Lung (tissue), 12 donors: Measurements from ENCODE around the gene MEA1. TPM values are rescaled to one million over a fixed set of nuclear protein-coding genes. Genes with fewer than 3 reads are reported as not detected.

Experiments
- ATAC-seq: fragments of 200-7000 bp; cut with Tn5 transposase; one replicate; pipeline ENCODE4 v1.9.1; 2020; ENCODE audit warnings: moderate number of reproducible peaks; ENCODE audit not compliant: insufficient read depth, low FRiP score
- DNase-seq, 3 donors: peaks; one replicate each; pipeline ENCODE4 v3.0.0-alpha.2; 2013 to 2017
- H3K27ac ChIP-seq, 2 donors: one replicate each; pipeline ENCODE4 v1.5.1; 2013; ENCODE audit warnings: mild to moderate bottlenecking in 2 of 2, moderate library complexity in 2 of 2, control low read depth in 1 of 2, inconsistent platforms in 1 of 2, low read depth in 1 of 2, low read length in 1 of 2
- H3K27me3 ChIP-seq, 3 donors: one replicate each; pipeline ENCODE4 v1.5.1; 2013; ENCODE audit warnings: low read length in 2 of 3; ENCODE audit not compliant: control insufficient read depth in 3 of 3, insufficient read depth in 3 of 3
- H3K36me3 ChIP-seq, 4 donors: one replicate each; pipeline ENCODE4 v1.5.1; 2013; ENCODE audit warnings: low read length in 4 of 4, mild to moderate bottlenecking in 1 of 4, moderate library complexity in 1 of 4; ENCODE audit not compliant: control insufficient read depth in 4 of 4, insufficient read depth in 4 of 4
- H3K4me1 ChIP-seq, 5 donors: one replicate each; pipeline ENCODE4 v1.5.1; 2013; ENCODE audit warnings: low read length in 5 of 5, mild to moderate bottlenecking in 2 of 5, moderate library complexity in 1 of 5; ENCODE audit not compliant: control insufficient read depth in 5 of 5, insufficient read depth in 5 of 5
- H3K4me3 ChIP-seq: one replicate; pipeline ENCODE4 v1.5.1; 2013; ENCODE audit warnings: mild to moderate bottlenecking, control low read depth, moderate library complexity
- H3K9ac ChIP-seq, 2 donors: one replicate each; pipeline ENCODE4 v1.5.1; 2013; ENCODE audit warnings: low read length in 2 of 2, control low read depth in 1 of 2; ENCODE audit not compliant: insufficient read depth in 1 of 2
- H3K9me3 ChIP-seq, 4 donors: one replicate each; pipeline ENCODE4 v1.5.1; 2013; ENCODE audit warnings: low read length in 3 of 4, mild to moderate bottlenecking in 1 of 4, moderate library complexity in 1 of 4; ENCODE audit not compliant: control insufficient read depth in 4 of 4, insufficient read depth in 3 of 4
- CTCF ChIP-seq: IDR thresholded peaks from 2 replicates; pipeline ENCODE4 v1.5.1; 2012; ENCODE audit warnings: mild to moderate bottlenecking; ENCODE audit errors: control extremely low read depth, extremely low read depth
- WGBS, 2 donors: extraction: QIAGEN DNeasy Blood & Tissue Kit; methylation state at CpG; one replicate each; pipeline ENCODE4 v1.1.7; 2013; 5-methylcytosine and 5-hydroxymethylcytosine counted together
- polyA plus RNA-seq, 2 donors: library from polyadenylated mRNA; stranded (reverse); fragments of 200-250 nt; gene quantifications; one replicate each; pipeline ENCODE4 v1.2.1, GENCODE V29; 2013
- total RNA-seq, 2 donors: library from RNA; depleted of rRNA in 1 of 2; stranded (reverse); fragments of >200 nt in 1 of 2; gene quantifications; one replicate each; pipeline ENCODE4 v1.2.1, GENCODE V29; 2014 to 2021
- donor health status: control.
- donor health status: control.
- donor health status: Bipolar disorder and iron deficiency.
- donor health status: healthy.
- donor health status: DM: yes; HTN: yes; CAD: no.

MEA1 gene
- total and polyA plus RNA-seq, 4 donors: 32.5 to 113 (median 55.2) TPM

- H3K9ac ChIP-seq: no peak overlapping the region
- TF ChIP-seq CTCF: no peak
- DNase-seq (no peak), ATAC-seq (no peak)
- H3K9me3 ChIP-seq: no peaks in the 10 kb centered on the region
- no peaks in the 10 kb centered on the region for H3K27me3 ChIP-seq
- no peaks in the 10 kb centered on the region for H3K36me3 ChIP-seq
- WGBS, 2 donors: 75 to 90% methylated on average over 5 of the region's 5 CpGs
- no peak overlapping the region for H3K27ac ChIP-seq
- peaks cover 9 to 39% (median 24%) of the 10 kb centered on the region in 5 donors for H3K4me1 ChIP-seq
- no peak overlapping the region for H3K4me3 ChIP-seq
Observed at GRCh38 chr6:42981836-42982235, 31.9 kb downstream of the MEA1 start.

- Histone ChIP-seq H3K27me3 (no peaks in the 10 kb centered on the region), H3K27ac (peak overlapping the region; percentile 85 to 95), H3K36me3 (peaks cover 0 to 2% (median 0%) of the 10 kb centered on the region in 4 donors), H3K9ac (peak overlapping the region; percentile 56 to 79), H3K4me3 (peak overlapping the region; percentile 92), H3K4me1 (peaks cover 6 to 24% (median 12%) of the 10 kb centered on the region in 5 donors), H3K9me3 (no peaks in the 10 kb centered on the region)
- 37 to 41% methylated on average over 9 of the region's 9 CpGs for WGBS, 2 donors
- no peak for ATAC-seq
- TF ChIP-seq CTCF: no peak
- peak in 1 of 3 donors; percentile 17 for DNase-seq
Observed at GRCh38 chr6:42979523-42980177, 34.1 kb downstream of the MEA1 start.

GRCh38 chr6:42978839-42979522 lies 34.8 kb downstream of the MEA1 start, which contains the start of gene PEX6:
PEX6 (minus strand) TSS chr6:42979181; CDS start chr6:42979150, 31 bp downstream.
- Histone ChIP-seq H3K4me3 (peak within 1 kb of the TSS; percentile 92), H3K27me3 (no peaks in the 10 kb centered on the region), H3K9ac (peak within 1 kb of the TSS; percentile 73 to 79), H3K4me1 (peaks cover 6 to 24% (median 12%) of the 10 kb centered on the region in 5 donors), H3K36me3 (peaks cover 0 to 2% (median 0%) of the 10 kb centered on the region in 4 donors), H3K27ac (peak within 1 kb of the TSS; percentile 85 to 95), H3K9me3 (no peaks in the 10 kb centered on the region)
- DNase-seq (peak; percentile 90 to 93 (median 92)), ATAC-seq (peak; percentile 95)
- no peak for TF ChIP-seq CTCF
- 0% methylated on average over 49 to 59 of the region's 59 CpGs for WGBS, 2 donors
